Mucosa of descending colon (tissue), 3 donors: Measurements from ENCODE around the gene OBSCN. TPM values are rescaled to one million over a fixed set of nuclear protein-coding genes. Genes with fewer than 3 reads are reported as not detected.

Experiments
- ATAC-seq: fragments of 200-7000 bp; cut with Tn5 transposase; one replicate; pipeline ENCODE4 v1.9.1; 2020; ENCODE audit warnings: mild to moderate bottlenecking, moderate library complexity
- DNase-seq, 3 donors: peaks; one replicate each; pipeline ENCODE4 v3.0.0-alpha.2; 2020
- H3K36me3 ChIP-seq: fragments of 200-600 bp; one replicate; pipeline ENCODE4 v1.8.0; 2021; ENCODE audit warnings: low read depth, mild to moderate bottlenecking
- H3K4me1 ChIP-seq: fragments of 200-600 bp; one replicate; pipeline ENCODE4 v1.8.0; 2021; ENCODE audit warnings: low read depth, mild to moderate bottlenecking
- H3K4me3 ChIP-seq: fragments of 200-600 bp; one replicate; pipeline ENCODE4 v1.8.0; 2021; ENCODE audit warnings: mild to moderate bottlenecking
- H3K9me3 ChIP-seq: fragments of 200-600 bp; one replicate; pipeline ENCODE4 v1.8.0; 2021; ENCODE audit warnings: mild to moderate bottlenecking
- intact Hi-C, 2 donors: fragments of 100-400 bp; cut with DNase I in 1 of 2; cut with micrococcal nuclease in 1 of 2; formaldehyde crosslinking; loops; one replicate each; pipeline versions ENCODE4 v1.11.0 to v1.11.1; 2022; cut with DNase I, micrococcal nuclease
- total RNA-seq, 3 donors: library from RNA; stranded (reverse); fragmentation: NEBNext Ultra II Directional in 2 of 3; extraction: Animal tissue kit (Norgen Biotek cat#: 25700) in 2 of 3; gene quantifications; one replicate each; pipeline versions ENCODE4 v1.2.1 to v1.2.4, GENCODE V29; 2021 to 2023
- TF ChIP-seq, protein P1 (sequence below): fragments of 200-600 bp; IDR thresholded peaks from one replicate; pipeline ENCODE4 v1.8.0; 2022; ENCODE audit warnings: antibody characterized with exemption, mild to moderate bottlenecking
- donor health status: DM: no; HTN: no; CAD: no; lungs with moderate emphysema.
- donor health status: DM: no; HTN: no; CAD: no.
- donor health status: DM: no; HTN: yes; CAD: no.

The OBSCN gene
- total RNA-seq, 3 donors from 2014 or later = 4.2 to 30.9 (median 7.5) TPM

DNA sequence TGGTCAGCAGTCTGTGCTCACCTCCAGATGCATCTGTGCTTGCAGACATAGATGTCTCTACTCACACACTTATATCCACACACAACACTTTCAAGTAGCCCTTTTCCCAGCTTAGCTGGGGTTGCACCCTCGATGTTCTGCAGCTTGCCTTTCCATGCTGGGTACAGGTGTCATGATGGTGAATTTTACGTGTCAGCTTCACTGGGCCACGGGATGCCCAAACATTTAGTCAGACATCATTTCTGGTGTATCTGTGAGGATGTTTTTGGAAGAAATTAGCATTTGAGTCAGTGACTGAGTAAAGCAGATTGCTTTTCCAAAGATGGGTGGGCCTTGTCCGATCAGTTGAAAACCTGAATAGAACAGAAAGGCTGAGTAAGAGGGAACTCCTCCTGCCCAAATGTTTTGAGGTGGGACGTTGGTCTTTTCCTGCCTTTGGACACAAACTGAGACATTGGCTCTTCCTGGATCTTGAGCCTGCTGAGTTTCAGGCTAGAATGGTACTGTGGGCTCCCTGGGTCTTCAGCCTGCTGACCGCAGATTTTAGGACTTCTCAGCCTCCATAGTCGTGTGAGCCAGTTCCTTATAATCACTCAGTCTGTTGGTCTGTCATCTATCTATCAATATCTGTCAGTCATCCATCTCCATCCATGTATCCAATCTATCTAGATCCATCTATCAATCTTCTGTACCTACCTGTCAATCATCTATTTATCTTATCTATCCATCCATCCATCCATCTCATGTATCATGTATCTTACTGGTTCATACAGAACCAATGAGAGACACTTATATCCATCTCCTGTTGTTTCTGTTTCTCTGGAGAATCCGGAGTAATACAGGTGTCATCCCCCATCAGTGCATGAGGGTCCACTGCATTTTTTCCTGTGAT is 12.7 kb upstream of the OBSCN start:
- no peak for DNase-seq
- Histone ChIP-seq H3K36me3 (no peaks in the 10 kb centered on the region), H3K4me3 (no peak overlapping the region), H3K4me1 (no peaks in the 10 kb centered on the region), H3K9me3 (peaks cover 13% of the 10 kb centered on the region)
- intact Hi-C loops = no loop called here
- no peak for ATAC-seq
- TF ChIP-seq, protein P1, sequence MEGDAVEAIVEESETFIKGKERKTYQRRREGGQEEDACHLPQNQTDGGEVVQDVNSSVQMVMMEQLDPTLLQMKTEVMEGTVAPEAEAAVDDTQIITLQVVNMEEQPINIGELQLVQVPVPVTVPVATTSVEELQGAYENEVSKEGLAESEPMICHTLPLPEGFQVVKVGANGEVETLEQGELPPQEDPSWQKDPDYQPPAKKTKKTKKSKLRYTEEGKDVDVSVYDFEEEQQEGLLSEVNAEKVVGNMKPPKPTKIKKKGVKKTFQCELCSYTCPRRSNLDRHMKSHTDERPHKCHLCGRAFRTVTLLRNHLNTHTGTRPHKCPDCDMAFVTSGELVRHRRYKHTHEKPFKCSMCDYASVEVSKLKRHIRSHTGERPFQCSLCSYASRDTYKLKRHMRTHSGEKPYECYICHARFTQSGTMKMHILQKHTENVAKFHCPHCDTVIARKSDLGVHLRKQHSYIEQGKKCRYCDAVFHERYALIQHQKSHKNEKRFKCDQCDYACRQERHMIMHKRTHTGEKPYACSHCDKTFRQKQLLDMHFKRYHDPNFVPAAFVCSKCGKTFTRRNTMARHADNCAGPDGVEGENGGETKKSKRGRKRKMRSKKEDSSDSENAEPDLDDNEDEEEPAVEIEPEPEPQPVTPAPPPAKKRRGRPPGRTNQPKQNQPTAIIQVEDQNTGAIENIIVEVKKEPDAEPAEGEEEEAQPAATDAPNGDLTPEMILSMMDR = no peak

DNA sequence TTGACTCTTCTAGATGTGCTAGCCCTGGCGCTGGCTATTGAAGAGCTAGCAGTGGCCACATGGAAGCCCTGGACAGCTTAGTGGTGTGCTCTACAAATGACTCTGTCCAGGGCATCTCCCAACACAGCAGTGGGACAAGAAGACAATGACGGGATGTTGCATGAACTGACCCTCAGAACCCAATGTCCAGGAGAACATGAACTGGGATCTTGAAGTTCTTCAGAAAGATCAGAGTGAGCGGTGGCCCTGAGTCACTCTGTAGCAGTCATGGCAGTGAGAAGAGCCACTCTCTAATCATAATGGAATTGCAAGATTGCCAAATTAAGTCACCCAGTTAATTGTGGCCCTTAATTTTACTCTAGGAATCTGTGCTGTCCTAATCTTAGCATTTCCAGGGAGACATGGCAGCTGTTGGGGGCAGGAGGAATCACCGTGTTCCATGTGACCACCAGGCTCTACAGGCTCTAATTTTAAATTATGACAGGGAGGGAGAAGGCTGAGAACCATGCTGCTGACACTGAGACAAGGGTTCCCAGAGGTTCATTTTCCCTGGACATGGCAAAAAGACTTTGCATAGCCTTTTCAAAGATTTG is 10.2 kb upstream of the OBSCN start:
- no peaks in the 10 kb centered on the region for H3K4me1 ChIP-seq
- no peak overlapping the region for H3K4me3 ChIP-seq
- DNase-seq = no peak
- intact Hi-C loops = no loop called here
- no peaks in the 10 kb centered on the region for H3K36me3 ChIP-seq
- TF ChIP-seq, protein P1 = no peak
- ATAC-seq = no peak
- H3K9me3 ChIP-seq = peaks cover 13% of the 10 kb centered on the region

- H3K9me3 ChIP-seq = peaks cover 13% of the 10 kb centered on the region
These were observed 8.8 kb upstream of the OBSCN start for GRCh38 chr1:228198977-228199590.

DNA sequence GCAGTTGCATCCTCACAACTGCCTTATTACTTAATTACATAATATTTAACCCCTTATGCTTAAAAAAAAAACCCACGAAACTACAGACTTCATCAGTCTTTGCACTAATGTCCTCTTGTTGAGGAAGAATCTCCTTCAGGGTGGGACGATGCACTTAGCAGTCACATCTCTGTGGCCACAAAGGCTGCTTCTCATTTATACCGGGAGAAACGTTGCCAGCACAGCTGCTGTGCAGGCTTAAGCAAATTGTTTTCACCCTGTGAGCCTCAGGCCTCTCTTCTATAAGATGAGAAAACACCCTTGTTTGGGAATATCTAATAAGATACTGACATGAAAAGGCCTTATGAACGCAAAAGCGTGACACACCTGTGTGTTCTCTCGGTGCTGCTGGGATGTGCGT is 2.9 kb upstream of the OBSCN start:
- TF ChIP-seq, protein P1 = no peak
- no peaks in the 10 kb centered on the region for H3K4me1 ChIP-seq
- H3K36me3 ChIP-seq = no peaks in the 10 kb centered on the region
- H3K4me3 ChIP-seq = no peak overlapping the region
- DNase-seq (no peak), ATAC-seq (no peak)
- H3K9me3 ChIP-seq = no peaks in the 10 kb centered on the region
- intact Hi-C loops = no loop called here

More at GRCh38 chr1:228198977-228199590, 8.8 kb upstream of the OBSCN start:
- intact Hi-C loops = no loop called here
- Histone ChIP-seq H3K36me3 (no peaks in the 10 kb centered on the region), H3K4me3 (no peak overlapping the region), H3K4me1 (no peaks in the 10 kb centered on the region)
- TF ChIP-seq, protein P1 = no peak
- DNase-seq = no peak
- no peak for ATAC-seq

- ATAC-seq (no peak), DNase-seq (no peak)
- Histone ChIP-seq H3K4me3 (no peak overlapping the region), H3K4me1 (no peaks in the 10 kb centered on the region), H3K36me3 (no peaks in the 10 kb centered on the region), H3K9me3 (no peaks in the 10 kb centered on the region)
- intact Hi-C loops = no loop called here
- TF ChIP-seq, protein P1 = no peak
These were observed 2.1 kb upstream of the OBSCN start for GRCh38 chr1:228205526-228206436.
